Measurements from ENCODE around the gene UTP4.

GRCh38 chr16:69111216-69111875, 21.1 kb upstream of the UTP4 start:
- TF ChIP-seq POLR2A (IDR thresholded peaks at IDR 0.05), result no peak
- no peak for TF ChIP-seq CTCF (IDR thresholded peaks at IDR 0.05)
